Gastrocnemius medialis (tissue), 4 donors: Measurements from ENCODE around the gene ASB13. TPM values are rescaled to one million over a fixed set of nuclear protein-coding genes. Genes with fewer than 3 reads are reported as not detected.
A peak's percentile ranks its signal among the peaks of the same experiment; 100 is the strongest.

Source experiments
- ATAC-seq, 2 donors: fragments of 150-250 bp; one replicate each; pipeline ENCODE4 v1.9.1; 2016
- DNase-seq, 2 donors: peaks; one replicate each; pipeline ENCODE4 v3.0.0-alpha.2; 2019
- H3K27ac ChIP-seq, 4 donors: fragments of 200-600 bp; sonication (generic); 1 replicate in 1 of 4; 2 replicates in 3 of 4; pipeline ENCODE4 v1.5.1; 2016 to 2018; ENCODE audit warnings: mild to moderate bottlenecking in 2 of 4, moderate library complexity in 1 of 4
- H3K27me3 ChIP-seq, 3 donors: fragments of 200-600 bp; sonication (generic) in 2 of 3; 1 replicate in 1 of 3; 2 replicates in 2 of 3; pipeline versions ENCODE4 v1.5.1 to v1.6.0; 2016 to 2019; ENCODE audit warnings: mild to moderate bottlenecking in 1 of 3, moderate library complexity in 1 of 3
- H3K36me3 ChIP-seq, 2 donors: fragments of 200-600 bp; sonication (generic) in 1 of 2; one replicate each; pipeline ENCODE4 v1.5.1; 2017 to 2018
- H3K4me1 ChIP-seq, 2 donors: fragments of 200-600 bp; sonication (generic) in 1 of 2; one replicate each; pipeline ENCODE4 v1.5.1; 2016 to 2017; ENCODE audit warnings: mild to moderate bottlenecking in 2 of 2
- H3K4me3 ChIP-seq, 4 donors: fragments of 200-600 bp; sonication (generic) in 3 of 4; 1 replicate in 1 of 4; 2 replicates in 3 of 4; pipeline ENCODE4 v1.5.1; 2016 to 2019; ENCODE audit warnings: mild to moderate bottlenecking in 2 of 4
- H3K9me3 ChIP-seq, 3 donors: fragments of 200-600 bp; sonication (generic) in 2 of 3; 1 replicate in 1 of 3; 2 replicates in 2 of 3; pipeline ENCODE4 v1.5.1; 2016 to 2019
- POLR2A ChIP-seq, 2 donors: fragments of 450-650 bp; IDR thresholded peaks; one replicate each; pipeline ENCODE4 v1.6.1; 2017; ENCODE audit warnings: antibody characterized with exemption in 2 of 2, mild to moderate bottlenecking in 2 of 2, moderate library complexity in 2 of 2
- in situ Hi-C, 4 donors: fragments of 200-750 bp; cut with MboI; loops; one replicate each; pipeline versions ENCODE4 v1.15.0 to v1.8.0; 2017; ENCODE audit warnings: low sequenced_read_pairs in 4 of 4
- intact Hi-C: fragments of 100-400 bp; cut with DNase I; formaldehyde crosslinking; loops from one replicate; pipeline ENCODE4 v1.15.1; 2023; ENCODE audit warnings: low total_unique reads
- total RNA-seq, 4 donors: library from RNA; depleted of rRNA; stranded (reverse); fragments of >200 nt; gene quantifications; one replicate each; pipeline versions ENCODE4 v1.1.0 to v1.2.3, GENCODE V29; 2016
- TF ChIP-seq, protein P1 (sequence below), 5 experiments: fragments of 450-650 bp in 3 of 5; fragments of 200-600 bp in 2 of 5; sonication (generic) in 2 of 5; IDR thresholded peaks in 4 of 5; conservative IDR thresholded peaks in 1 of 5; 1 replicate in 4 of 5; 2 replicates in 1 of 5; pipeline ENCODE4 v1.5.1; 2016 to 2019; ENCODE audit warnings: antibody characterized with exemption in 5 of 5, mild to moderate bottlenecking in 3 of 5, moderate library complexity in 3 of 5

ASB13 gene
- total RNA-seq, 4 donors from 2014 or later = 9.6 to 20.0 (median 14.9) TPM

DNA sequence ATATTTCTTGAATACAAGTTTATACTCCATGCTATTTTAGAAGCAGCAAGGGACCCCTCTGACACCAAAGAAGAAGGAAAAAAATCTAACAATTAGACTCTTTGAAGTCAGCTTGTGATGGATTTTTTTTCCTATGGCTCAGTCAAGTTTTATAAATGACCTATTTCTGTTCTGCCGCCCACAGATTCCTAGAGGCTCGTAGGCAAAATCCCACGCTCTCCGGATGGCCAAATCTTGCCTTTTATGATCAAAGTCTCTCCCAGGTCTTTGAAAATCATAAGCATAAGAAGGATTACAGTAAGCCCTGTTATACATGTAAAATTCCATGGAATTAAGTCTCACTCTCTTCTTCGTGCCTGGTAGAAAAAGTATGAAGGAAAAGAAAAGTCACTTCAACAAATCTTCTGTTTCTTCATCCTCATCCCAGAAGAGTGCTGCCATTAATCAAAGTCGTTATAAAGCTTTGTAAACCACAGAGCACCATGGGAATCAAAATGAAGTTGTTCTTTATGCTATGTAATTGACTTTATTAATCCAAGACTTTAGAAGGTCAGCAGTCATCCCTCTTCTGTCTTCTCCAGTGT, 33.1 kb downstream of the ASB13 start:
- Histone ChIP-seq H3K9me3 (no peaks in the 10 kb centered on the region), H3K4me1 (peaks cover 8 to 14% of the 10 kb centered on the region in 2 donors), H3K36me3 (no peaks in the 10 kb centered on the region), H3K27ac (peak overlapping the region; percentile 21 to 74 (median 60)), H3K27me3 (no peaks in the 10 kb centered on the region), H3K4me3 (no peak overlapping the region)
- TF ChIP-seq, protein P1, sequence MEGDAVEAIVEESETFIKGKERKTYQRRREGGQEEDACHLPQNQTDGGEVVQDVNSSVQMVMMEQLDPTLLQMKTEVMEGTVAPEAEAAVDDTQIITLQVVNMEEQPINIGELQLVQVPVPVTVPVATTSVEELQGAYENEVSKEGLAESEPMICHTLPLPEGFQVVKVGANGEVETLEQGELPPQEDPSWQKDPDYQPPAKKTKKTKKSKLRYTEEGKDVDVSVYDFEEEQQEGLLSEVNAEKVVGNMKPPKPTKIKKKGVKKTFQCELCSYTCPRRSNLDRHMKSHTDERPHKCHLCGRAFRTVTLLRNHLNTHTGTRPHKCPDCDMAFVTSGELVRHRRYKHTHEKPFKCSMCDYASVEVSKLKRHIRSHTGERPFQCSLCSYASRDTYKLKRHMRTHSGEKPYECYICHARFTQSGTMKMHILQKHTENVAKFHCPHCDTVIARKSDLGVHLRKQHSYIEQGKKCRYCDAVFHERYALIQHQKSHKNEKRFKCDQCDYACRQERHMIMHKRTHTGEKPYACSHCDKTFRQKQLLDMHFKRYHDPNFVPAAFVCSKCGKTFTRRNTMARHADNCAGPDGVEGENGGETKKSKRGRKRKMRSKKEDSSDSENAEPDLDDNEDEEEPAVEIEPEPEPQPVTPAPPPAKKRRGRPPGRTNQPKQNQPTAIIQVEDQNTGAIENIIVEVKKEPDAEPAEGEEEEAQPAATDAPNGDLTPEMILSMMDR (IDR thresholded peaks at IDR 0.05 in 4 of 5, conservative IDR thresholded peaks at IDR 0.05 in 1 of 5) = no peak
- no peak for TF ChIP-seq POLR2A (IDR thresholded peaks at IDR 0.05)
- intact Hi-C loops = loop anchor here (5.0 kb wide), 1 partner anchor 239 kb away; no protein-coding TSS in a partner anchor
- ATAC-seq (no peak), DNase-seq (no peak)
- in situ Hi-C loops = no loop called here

DNA sequence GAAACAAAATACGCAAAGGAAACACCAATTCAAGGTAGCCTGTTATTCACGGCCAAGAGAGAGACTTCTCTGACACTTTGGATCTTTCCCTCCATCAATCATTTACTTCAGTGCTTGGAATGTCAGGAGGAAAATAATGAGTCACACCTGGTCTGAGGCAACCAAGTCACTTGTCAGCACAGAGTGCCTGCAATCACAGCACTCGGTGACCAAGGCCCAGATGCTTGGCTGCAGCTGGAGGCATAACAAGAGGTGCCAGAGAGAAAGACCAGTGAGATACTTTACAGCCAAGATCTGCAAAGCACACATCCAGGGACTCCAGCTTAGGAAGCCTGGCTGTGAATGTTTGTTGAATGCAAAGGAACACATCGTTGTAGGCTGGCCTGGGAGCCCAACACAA, 33.9 kb downstream of the ASB13 start:
- in situ Hi-C loops (no loop called here), intact Hi-C loops (loop anchor here (5.0 kb wide), 1 partner anchor 240 kb away; no protein-coding TSS in a partner anchor)
- TF ChIP-seq, protein P1 (IDR thresholded peaks at IDR 0.05 in 4 of 5, conservative IDR thresholded peaks at IDR 0.05 in 1 of 5) = no peak
- no peak for TF ChIP-seq POLR2A (IDR thresholded peaks at IDR 0.05)
- Histone ChIP-seq H3K27me3 (no peaks in the 10 kb centered on the region), H3K9me3 (no peaks in the 10 kb centered on the region), H3K4me3 (no peak overlapping the region), H3K36me3 (no peaks in the 10 kb centered on the region), H3K4me1 (peaks cover 8 to 14% of the 10 kb centered on the region in 2 donors), H3K27ac (peak overlapping the region; percentile 48 to 74 (median 60))
- DNase-seq = peak; percentile 50 to 75
- peak; percentile 70 to 75 for ATAC-seq

GRCh38 chr10:5631936-5632335, 34.5 kb downstream of the ASB13 start:
- in situ Hi-C loops = no loop called here
- H3K36me3 ChIP-seq = no peaks in the 10 kb centered on the region
- no peak for TF ChIP-seq POLR2A (IDR thresholded peaks at IDR 0.05)
- TF ChIP-seq, protein P1 (IDR thresholded peaks at IDR 0.05 in 4 of 5, conservative IDR thresholded peaks at IDR 0.05 in 1 of 5) = no peak
- intact Hi-C loops = loop anchor here (5.0 kb wide), 1 partner anchor 240 kb away; no protein-coding TSS in a partner anchor
- H3K4me3 ChIP-seq = no peak overlapping the region
- ATAC-seq (peak; percentile 64 to 65), DNase-seq (peak; percentile 53 to 77)
- H3K4me1 ChIP-seq = peaks cover 8 to 14% of the 10 kb centered on the region in 2 donors
- H3K27me3 ChIP-seq = no peaks in the 10 kb centered on the region
- H3K27ac ChIP-seq = peak overlapping the region; percentile 48 to 74 (median 60)
- no peaks in the 10 kb centered on the region for H3K9me3 ChIP-seq

DNA sequence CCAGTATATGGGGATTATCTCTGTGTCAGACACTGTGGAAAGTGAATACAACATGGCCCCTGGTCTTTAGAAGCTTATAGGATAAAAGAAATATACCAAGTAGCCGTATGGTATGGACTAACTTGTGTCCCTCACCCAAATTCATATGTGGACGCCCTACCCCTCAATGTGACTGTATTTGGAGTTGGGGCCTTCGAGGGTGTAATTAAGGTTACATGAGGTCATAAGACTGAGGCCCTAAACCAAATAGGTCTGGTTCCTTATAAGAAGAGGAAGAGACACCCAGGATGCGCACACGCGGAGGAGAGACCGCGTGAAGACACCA, 36.3 kb downstream of the ASB13 start:
- Histone ChIP-seq H3K36me3 (no peaks in the 10 kb centered on the region), H3K4me3 (no peak overlapping the region), H3K27me3 (no peaks in the 10 kb centered on the region), H3K9me3 (no peaks in the 10 kb centered on the region), H3K4me1 (peaks cover 18 to 22% of the 10 kb centered on the region in 2 donors), H3K27ac (no peak overlapping the region)
- in situ Hi-C loops (no loop called here), intact Hi-C loops (loop anchor here (5.0 kb wide), 1 partner anchor 242 kb away; no protein-coding TSS in a partner anchor)
- ATAC-seq (no peak), DNase-seq (no peak)
- TF ChIP-seq POLR2A (IDR thresholded peaks at IDR 0.05) = no peak

GRCh38 chr10:5629303-5630111, 36.9 kb downstream of the ASB13 start:
- in situ Hi-C loops (loop anchor here in 1 of 4 donors (10.0 kb wide), 1 partner anchor 95 kb away; no protein-coding TSS in a partner anchor), intact Hi-C loops (loop anchor here (5.0 kb wide), 1 partner anchor 243 kb away; no protein-coding TSS in a partner anchor)
- Histone ChIP-seq H3K27ac (peak overlapping the region in 2 of 4 donors; percentile 57 to 73), H3K4me3 (peak overlapping the region in 2 of 4 donors; percentile 26 to 28), H3K27me3 (no peaks in the 10 kb centered on the region), H3K36me3 (no peaks in the 10 kb centered on the region), H3K9me3 (no peaks in the 10 kb centered on the region), H3K4me1 (peaks cover 18 to 22% of the 10 kb centered on the region in 2 donors)
- TF ChIP-seq POLR2A (IDR thresholded peaks at IDR 0.05) = no peak
- TF ChIP-seq, protein P1 (IDR thresholded peaks at IDR 0.05 in 4 of 5, conservative IDR thresholded peaks at IDR 0.05 in 1 of 5) = peak; percentile 55 to 92 (median 73)
- peak; percentile 36 to 71 for DNase-seq
- ATAC-seq = peak; percentile 27 to 53
